ENCODE data around the gene PALMD.

DNA sequence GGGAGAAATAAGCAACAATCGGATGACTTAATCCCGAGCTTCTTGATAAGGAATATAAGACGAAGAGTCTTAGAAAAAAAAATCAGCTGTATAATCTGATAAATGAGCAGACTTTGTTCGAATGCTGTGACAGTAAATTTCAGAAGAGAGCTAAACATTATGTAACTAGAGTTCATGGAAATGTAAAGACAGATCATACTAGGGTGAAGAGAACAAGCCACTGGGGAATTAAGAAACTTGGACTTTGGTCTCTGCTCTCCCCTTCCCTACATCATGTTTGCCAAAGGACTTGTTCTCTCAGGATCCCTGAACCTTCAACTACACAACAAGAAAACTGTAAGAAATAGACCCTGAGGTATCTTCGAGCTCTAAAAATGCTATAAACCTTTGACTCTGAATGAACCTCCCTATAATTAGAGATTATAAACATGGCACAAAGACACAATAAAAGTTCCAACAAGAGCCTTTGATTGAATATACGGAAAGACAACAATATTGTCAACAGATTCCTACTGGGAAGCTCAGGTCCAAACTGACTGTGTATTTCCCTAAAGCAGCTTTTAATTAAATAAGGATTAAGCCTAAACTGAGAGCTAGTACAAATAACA is 93.0 kb downstream of the PALMD start:
- TF ChIP-seq, protein P1, sequence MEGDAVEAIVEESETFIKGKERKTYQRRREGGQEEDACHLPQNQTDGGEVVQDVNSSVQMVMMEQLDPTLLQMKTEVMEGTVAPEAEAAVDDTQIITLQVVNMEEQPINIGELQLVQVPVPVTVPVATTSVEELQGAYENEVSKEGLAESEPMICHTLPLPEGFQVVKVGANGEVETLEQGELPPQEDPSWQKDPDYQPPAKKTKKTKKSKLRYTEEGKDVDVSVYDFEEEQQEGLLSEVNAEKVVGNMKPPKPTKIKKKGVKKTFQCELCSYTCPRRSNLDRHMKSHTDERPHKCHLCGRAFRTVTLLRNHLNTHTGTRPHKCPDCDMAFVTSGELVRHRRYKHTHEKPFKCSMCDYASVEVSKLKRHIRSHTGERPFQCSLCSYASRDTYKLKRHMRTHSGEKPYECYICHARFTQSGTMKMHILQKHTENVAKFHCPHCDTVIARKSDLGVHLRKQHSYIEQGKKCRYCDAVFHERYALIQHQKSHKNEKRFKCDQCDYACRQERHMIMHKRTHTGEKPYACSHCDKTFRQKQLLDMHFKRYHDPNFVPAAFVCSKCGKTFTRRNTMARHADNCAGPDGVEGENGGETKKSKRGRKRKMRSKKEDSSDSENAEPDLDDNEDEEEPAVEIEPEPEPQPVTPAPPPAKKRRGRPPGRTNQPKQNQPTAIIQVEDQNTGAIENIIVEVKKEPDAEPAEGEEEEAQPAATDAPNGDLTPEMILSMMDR (IDR thresholded peaks at IDR 0.05), result no peak
- TF ChIP-seq POLR2A (IDR thresholded peaks at IDR 0.05), result no peak
